ENCODE results near the gene SDC3.
"Not testable (repeated sequence)": the region's sequence is repeated elsewhere in the genome, so short reads cannot be mapped to it uniquely, and the experiment has no call there.

Gene SDC3

GRCh38 chr1:30871276-30871871 is 37.2 kb downstream of the SDC3 start:
- no peak overlapping the region for H3K27ac ChIP-seq (ENCODE audit: low read depth, low read length)
- no peaks in the 10 kb centered on the region for H3K4me1 ChIP-seq (ENCODE audit: control insufficient read depth, insufficient read depth, low read length)

GRCh38 chr1:30870656-30871055 is 37.9 kb downstream of the SDC3 start:
- Histone ChIP-seq H3K27me3 (ENCODE audit: control insufficient read depth, insufficient read depth, low read length) (no peaks in the 10 kb centered on the region), H3K9ac (ENCODE audit: low read length) (no peak overlapping the region), H3K27ac (ENCODE audit: low read depth, low read length) (peak overlapping the region; percentile 6), H3K4me1 (ENCODE audit: control insufficient read depth, insufficient read depth, low read length) (no peaks in the 10 kb centered on the region), H3K4me3 (ENCODE audit: low read length) (no peak overlapping the region), H3K36me3 (ENCODE audit: control insufficient read depth, insufficient read depth, low read length) (peaks cover 27% of the 10 kb centered on the region)

More at GRCh38 chr1:30871276-30871871, 37.2 kb downstream of the SDC3 start:
- Histone ChIP-seq H3K36me3 (ENCODE audit: control insufficient read depth, insufficient read depth, low read length) (peaks cover 27% of the 10 kb centered on the region), H3K9ac (ENCODE audit: low read length) (no peak overlapping the region), H3K4me3 (ENCODE audit: low read length) (no peak overlapping the region), H3K27me3 (ENCODE audit: control insufficient read depth, insufficient read depth, low read length) (no peaks in the 10 kb centered on the region)

- no peaks in the 10 kb centered on the region for H3K4me1 ChIP-seq (ENCODE audit: control insufficient read depth, insufficient read depth, low read length)
- H3K27me3 ChIP-seq (ENCODE audit: control insufficient read depth, insufficient read depth, low read length) = no peaks in the 10 kb centered on the region
- no peak overlapping the region for H3K9ac ChIP-seq (ENCODE audit: low read length)
- H3K36me3 ChIP-seq (ENCODE audit: control insufficient read depth, insufficient read depth, low read length) = peaks cover 22% of the 10 kb centered on the region
- no peak overlapping the region for H3K4me3 ChIP-seq (ENCODE audit: low read length)
- peak overlapping the region; percentile 6 for H3K27ac ChIP-seq (ENCODE audit: low read depth, low read length)
Measured at GRCh38 chr1:30870035-30870434, 38.5 kb downstream of the SDC3 start.

GRCh38 chr1:30868833-30869435 is 39.6 kb downstream of the SDC3 start:
- H3K4me3 ChIP-seq (ENCODE audit: low read length) = no peak overlapping the region
- H3K4me1 ChIP-seq (ENCODE audit: control insufficient read depth, insufficient read depth, low read length) = no peaks in the 10 kb centered on the region
- no peak overlapping the region for H3K9ac ChIP-seq (ENCODE audit: low read length)
- H3K36me3 ChIP-seq (ENCODE audit: control insufficient read depth, insufficient read depth, low read length) = peaks cover 19% of the 10 kb centered on the region
- no peaks in the 10 kb centered on the region for H3K27me3 ChIP-seq (ENCODE audit: control insufficient read depth, insufficient read depth, low read length)
- no peak overlapping the region for H3K27ac ChIP-seq (ENCODE audit: low read depth, low read length)

GRCh38 chr1:30868057-30868456 is 40.5 kb downstream of the SDC3 start:
- not testable (repeated sequence) for H3K4me1 ChIP-seq (ENCODE audit: control insufficient read depth, insufficient read depth, low read length); H3K9ac ChIP-seq (ENCODE audit: low read length); H3K27ac ChIP-seq (ENCODE audit: low read depth, low read length); H3K27me3 ChIP-seq (ENCODE audit: control insufficient read depth, insufficient read depth, low read length); H3K4me3 ChIP-seq (ENCODE audit: low read length)
- H3K36me3 ChIP-seq (ENCODE audit: control insufficient read depth, insufficient read depth, low read length) = peaks cover 12% of the 10 kb centered on the region

- Histone ChIP-seq H3K9ac (ENCODE audit: low read length) (no peak overlapping the region), H3K36me3 (ENCODE audit: control insufficient read depth, insufficient read depth, low read length) (peaks cover 7% of the 10 kb centered on the region), H3K27me3 (ENCODE audit: control insufficient read depth, insufficient read depth, low read length) (no peaks in the 10 kb centered on the region), H3K4me3 (ENCODE audit: low read length) (no peak overlapping the region), H3K4me1 (ENCODE audit: control insufficient read depth, insufficient read depth, low read length) (no peaks in the 10 kb centered on the region), H3K27ac (ENCODE audit: low read depth, low read length) (no peak overlapping the region)
Measured at GRCh38 chr1:30867537-30867936, 41.0 kb downstream of the SDC3 start.

GRCh38 chr1:30866594-30866993 is 42.0 kb downstream of the SDC3 start:
- Histone ChIP-seq H3K4me3 (ENCODE audit: low read length) (no peak overlapping the region), H3K9ac (ENCODE audit: low read length) (no peak overlapping the region), H3K27ac (ENCODE audit: low read depth, low read length) (no peak overlapping the region), H3K27me3 (ENCODE audit: control insufficient read depth, insufficient read depth, low read length) (no peaks in the 10 kb centered on the region), H3K36me3 (ENCODE audit: control insufficient read depth, insufficient read depth, low read length) (no peaks in the 10 kb centered on the region), H3K4me1 (ENCODE audit: control insufficient read depth, insufficient read depth, low read length) (no peaks in the 10 kb centered on the region)

GRCh38 chr1:30864681-30865080 is 43.9 kb downstream of the SDC3 start:
- no peak overlapping the region for H3K9ac ChIP-seq (ENCODE audit: low read length)
- no peaks in the 10 kb centered on the region for H3K36me3 ChIP-seq (ENCODE audit: control insufficient read depth, insufficient read depth, low read length)
- H3K4me1 ChIP-seq (ENCODE audit: control insufficient read depth, insufficient read depth, low read length) = no peaks in the 10 kb centered on the region
- H3K27ac ChIP-seq (ENCODE audit: low read depth, low read length) = no peak overlapping the region
- H3K4me3 ChIP-seq (ENCODE audit: low read length) = no peak overlapping the region
- H3K27me3 ChIP-seq (ENCODE audit: control insufficient read depth, insufficient read depth, low read length) = no peaks in the 10 kb centered on the region

GRCh38 chr1:30863858-30864604 is 44.5 kb downstream of the SDC3 start:
- H3K4me1 ChIP-seq (ENCODE audit: control insufficient read depth, insufficient read depth, low read length) = no peaks in the 10 kb centered on the region
- no peak overlapping the region for H3K4me3 ChIP-seq (ENCODE audit: low read length)
- no peaks in the 10 kb centered on the region for H3K27me3 ChIP-seq (ENCODE audit: control insufficient read depth, insufficient read depth, low read length)
- no peaks in the 10 kb centered on the region for H3K36me3 ChIP-seq (ENCODE audit: control insufficient read depth, insufficient read depth, low read length)
- H3K9ac ChIP-seq (ENCODE audit: low read length) = no peak overlapping the region
- no peak overlapping the region for H3K27ac ChIP-seq (ENCODE audit: low read depth, low read length)

GRCh38 chr1:30860320-30860652 is 48.3 kb downstream of the SDC3 start:
- peaks cover 6% of the 10 kb centered on the region for H3K4me1 ChIP-seq (ENCODE audit: control insufficient read depth, insufficient read depth, low read length)
- H3K36me3 ChIP-seq (ENCODE audit: control insufficient read depth, insufficient read depth, low read length) = no peaks in the 10 kb centered on the region
- no peak overlapping the region for H3K4me3 ChIP-seq (ENCODE audit: low read length)
- H3K27ac ChIP-seq (ENCODE audit: low read depth, low read length) = no peak overlapping the region
- no peaks in the 10 kb centered on the region for H3K27me3 ChIP-seq (ENCODE audit: control insufficient read depth, insufficient read depth, low read length)
- no peak overlapping the region for H3K9ac ChIP-seq (ENCODE audit: low read length)

- Histone ChIP-seq H3K27me3 (ENCODE audit: control insufficient read depth, insufficient read depth, low read length) (no peaks in the 10 kb centered on the region), H3K4me1 (ENCODE audit: control insufficient read depth, insufficient read depth, low read length) (peaks cover 6% of the 10 kb centered on the region), H3K9ac (ENCODE audit: low read length) (no peak overlapping the region), H3K36me3 (ENCODE audit: control insufficient read depth, insufficient read depth, low read length) (no peaks in the 10 kb centered on the region), H3K27ac (ENCODE audit: low read depth, low read length) (no peak overlapping the region), H3K4me3 (ENCODE audit: low read length) (no peak overlapping the region)
Measured at GRCh38 chr1:30857964-30858363, 50.6 kb downstream of the SDC3 start.

- Histone ChIP-seq H3K36me3 (ENCODE audit: control insufficient read depth, insufficient read depth, low read length) (no peaks in the 10 kb centered on the region), H3K27ac (ENCODE audit: low read depth, low read length) (peak overlapping the region; percentile 71), H3K27me3 (ENCODE audit: control insufficient read depth, insufficient read depth, low read length) (no peaks in the 10 kb centered on the region), H3K4me3 (ENCODE audit: low read length) (no peak overlapping the region), H3K4me1 (ENCODE audit: control insufficient read depth, insufficient read depth, low read length) (peaks cover 6% of the 10 kb centered on the region), H3K9ac (ENCODE audit: low read length) (no peak overlapping the region)
Measured at GRCh38 chr1:30857062-30857461, 51.5 kb downstream of the SDC3 start.
